HG02943 (cell line): ENCODE results near the gene ERLEC1.
"Not testable (repeated sequence)": the region's sequence is repeated elsewhere in the genome, so short reads cannot be mapped to it uniquely, and the experiment has no call there.

ENCODE experiments used
- ATAC-seq: cut with Tn5 transposase; IDR thresholded peaks from one replicate; pipeline ENCODE4 v1.9.1; 2021; ENCODE audit warnings: mild to moderate bottlenecking, low read depth, moderate library complexity; ENCODE audit not compliant: unreplicated experiment

The ERLEC1 gene

DNA sequence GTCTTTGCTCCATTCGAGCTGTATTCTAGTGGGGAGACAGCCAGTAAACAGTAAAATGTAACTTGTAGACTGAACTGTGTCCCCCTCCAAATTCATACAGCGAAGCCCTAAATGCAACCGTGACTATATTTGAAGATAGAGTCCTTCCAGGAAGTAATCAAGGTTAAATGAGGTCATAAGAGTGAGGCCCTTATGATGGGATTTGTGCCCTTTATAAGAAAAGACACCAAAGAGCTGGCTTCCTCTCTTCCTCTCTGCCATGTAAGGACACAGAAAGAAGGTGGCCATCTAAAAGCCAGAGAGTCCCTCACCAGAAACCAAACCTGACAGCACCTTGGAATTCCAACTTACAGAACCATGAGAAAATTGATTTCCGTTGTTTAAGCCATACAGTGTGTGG is 41.5 kb downstream of the ERLEC1 start:
- no peak for ATAC-seq

- no peak for ATAC-seq
Observed at GRCh38 chr2:53829273-53829979, 42.6 kb downstream of the ERLEC1 start.

- ATAC-seq, result not testable (repeated sequence)
Observed at GRCh38 chr2:53829980-53830290, 43.1 kb downstream of the ERLEC1 start.

DNA sequence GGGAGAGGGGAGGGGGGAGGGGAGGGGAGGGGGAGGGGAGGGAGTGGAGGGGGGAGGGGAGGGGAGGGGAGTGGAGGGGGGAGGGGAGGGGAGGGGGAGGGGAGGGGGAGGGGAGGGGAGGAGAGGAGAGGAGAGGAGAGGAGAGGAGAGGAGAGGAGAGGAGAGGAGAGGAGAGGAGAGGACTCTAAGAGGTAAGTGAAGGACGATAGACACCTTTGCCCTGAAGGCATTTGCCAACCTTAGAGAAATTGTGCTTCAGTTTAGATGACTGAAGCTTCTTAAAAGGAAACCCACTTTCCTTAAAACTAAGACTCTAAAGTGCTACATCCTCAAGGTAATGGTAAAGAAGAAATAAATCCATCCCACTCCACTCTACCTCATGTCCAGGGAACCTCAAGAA is 53.7 kb downstream of the ERLEC1 start:
- ATAC-seq, result no peak

DNA sequence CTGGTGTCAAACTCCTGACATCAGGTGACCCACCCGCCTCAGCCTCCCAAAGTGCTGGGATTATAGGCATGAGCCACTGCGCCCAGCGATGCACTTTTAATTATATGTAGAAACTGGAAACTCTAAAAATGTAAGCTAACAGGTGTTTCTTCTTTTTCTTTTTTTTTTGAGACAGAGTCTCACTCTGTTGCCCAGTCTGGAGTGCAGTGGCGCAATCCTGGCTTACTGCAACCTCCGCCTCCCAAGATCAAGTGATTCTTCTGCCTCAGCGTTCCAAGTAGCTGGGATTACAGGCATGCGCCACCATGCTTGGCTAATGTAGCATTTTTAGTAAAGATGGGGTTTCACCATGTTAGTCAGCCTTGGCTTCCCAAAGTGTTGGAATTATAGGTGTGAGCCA is 54.8 kb downstream of the ERLEC1 start:
- ATAC-seq, result not testable (repeated sequence)

- ATAC-seq, result no peak
Observed at GRCh38 chr2:53842891-53843290, 56.0 kb downstream of the ERLEC1 start.

DNA sequence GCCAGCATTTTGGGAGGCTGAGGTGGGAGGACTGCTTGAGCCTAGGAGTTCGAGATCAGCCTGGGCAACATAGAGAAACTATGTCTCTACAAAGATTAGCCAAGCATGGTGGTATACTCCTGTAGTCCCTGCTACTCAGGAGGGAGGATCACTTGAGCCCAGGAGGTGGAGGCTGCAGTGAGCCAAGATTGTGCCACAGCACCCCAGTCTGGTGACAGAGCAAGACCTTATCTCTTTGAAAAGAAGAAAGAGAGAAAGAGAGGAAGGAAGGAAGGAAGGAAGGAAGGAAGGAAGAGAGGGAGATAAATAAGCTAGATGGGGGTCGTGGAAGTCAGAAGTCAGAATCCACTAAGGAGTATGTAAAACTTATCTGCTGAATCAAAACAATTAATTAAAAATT is 56.8 kb downstream of the ERLEC1 start:
- ATAC-seq, result no peak

DNA sequence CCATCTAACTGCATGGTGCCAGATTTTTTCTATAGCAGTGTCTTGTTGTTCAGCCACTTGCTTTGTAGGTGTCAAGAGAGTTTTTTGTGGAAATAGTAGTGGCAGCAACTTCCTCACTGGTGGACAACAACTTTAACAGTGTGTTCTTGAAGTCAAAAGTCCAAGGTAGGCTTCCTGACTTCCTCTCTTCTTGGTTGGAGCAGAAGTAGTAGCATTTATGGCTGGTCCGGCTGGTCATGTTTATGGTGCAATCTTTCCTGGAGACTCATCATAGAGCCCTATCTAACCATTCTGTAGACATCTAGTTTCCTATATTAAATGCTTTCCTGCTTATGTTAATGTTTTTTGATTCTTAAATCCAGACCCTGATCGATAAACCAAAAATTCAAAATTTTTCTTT is 61.2 kb downstream of the ERLEC1 start:
- no peak for ATAC-seq

DNA sequence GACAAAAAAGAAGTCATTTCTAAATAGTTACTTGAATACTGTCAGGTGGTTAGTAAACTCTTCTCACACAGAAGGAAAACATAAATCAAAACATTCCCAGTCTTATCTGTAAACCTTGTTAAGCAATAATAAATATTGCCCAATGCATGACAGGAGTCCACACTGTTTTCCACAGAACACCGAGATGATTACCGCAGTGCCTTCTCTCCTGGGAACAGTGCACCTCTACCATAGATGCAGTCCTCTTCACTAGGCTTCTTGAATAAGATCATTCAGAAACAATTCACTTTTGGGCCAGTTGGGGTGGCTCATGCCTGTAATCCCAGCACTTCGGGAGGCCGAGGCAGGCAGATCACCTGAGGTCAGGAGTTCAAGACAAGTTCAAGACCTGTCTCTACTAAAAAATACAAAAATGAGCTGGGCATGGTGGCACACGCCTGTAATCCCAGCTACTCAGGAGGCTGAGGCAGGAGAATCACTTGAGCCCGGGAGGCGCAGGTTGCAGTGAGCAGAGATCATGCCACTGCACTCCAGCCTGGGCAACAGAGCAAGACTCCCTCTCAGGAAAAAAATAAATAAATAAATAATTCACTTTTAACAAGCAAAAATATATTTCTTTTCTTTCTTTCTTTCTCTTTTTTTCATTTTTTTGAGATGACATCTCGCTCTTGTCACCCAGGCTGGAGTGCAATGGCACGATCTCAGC is 64.4 kb downstream of the ERLEC1 start:
- not testable (repeated sequence) for ATAC-seq

GRCh38 chr2:53852532-53852931 is 65.7 kb downstream of the ERLEC1 start:
- no peak for ATAC-seq

- ATAC-seq, result no peak
Observed at GRCh38 chr2:53854678-53855077, 67.8 kb downstream of the ERLEC1 start.

DNA sequence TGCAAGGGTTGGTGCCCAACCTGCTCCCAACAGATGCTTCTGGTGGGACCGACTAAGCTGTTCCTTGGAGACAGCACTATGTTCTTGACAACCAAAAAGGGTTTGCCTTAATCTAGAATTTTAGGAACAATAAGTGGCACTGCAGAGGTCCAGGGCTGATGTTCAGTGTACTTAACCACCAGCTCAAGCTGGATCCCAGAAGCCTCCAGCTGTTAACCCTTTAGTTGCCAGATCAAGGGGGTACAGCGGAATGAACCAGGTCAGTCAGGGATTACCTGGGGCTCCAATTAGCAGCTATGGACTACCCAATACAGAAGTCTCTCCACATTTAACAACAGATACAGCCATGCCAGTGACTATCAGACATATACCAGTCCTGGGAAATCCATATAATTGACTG is 69.4 kb downstream of the ERLEC1 start:
- no peak for ATAC-seq

DNA sequence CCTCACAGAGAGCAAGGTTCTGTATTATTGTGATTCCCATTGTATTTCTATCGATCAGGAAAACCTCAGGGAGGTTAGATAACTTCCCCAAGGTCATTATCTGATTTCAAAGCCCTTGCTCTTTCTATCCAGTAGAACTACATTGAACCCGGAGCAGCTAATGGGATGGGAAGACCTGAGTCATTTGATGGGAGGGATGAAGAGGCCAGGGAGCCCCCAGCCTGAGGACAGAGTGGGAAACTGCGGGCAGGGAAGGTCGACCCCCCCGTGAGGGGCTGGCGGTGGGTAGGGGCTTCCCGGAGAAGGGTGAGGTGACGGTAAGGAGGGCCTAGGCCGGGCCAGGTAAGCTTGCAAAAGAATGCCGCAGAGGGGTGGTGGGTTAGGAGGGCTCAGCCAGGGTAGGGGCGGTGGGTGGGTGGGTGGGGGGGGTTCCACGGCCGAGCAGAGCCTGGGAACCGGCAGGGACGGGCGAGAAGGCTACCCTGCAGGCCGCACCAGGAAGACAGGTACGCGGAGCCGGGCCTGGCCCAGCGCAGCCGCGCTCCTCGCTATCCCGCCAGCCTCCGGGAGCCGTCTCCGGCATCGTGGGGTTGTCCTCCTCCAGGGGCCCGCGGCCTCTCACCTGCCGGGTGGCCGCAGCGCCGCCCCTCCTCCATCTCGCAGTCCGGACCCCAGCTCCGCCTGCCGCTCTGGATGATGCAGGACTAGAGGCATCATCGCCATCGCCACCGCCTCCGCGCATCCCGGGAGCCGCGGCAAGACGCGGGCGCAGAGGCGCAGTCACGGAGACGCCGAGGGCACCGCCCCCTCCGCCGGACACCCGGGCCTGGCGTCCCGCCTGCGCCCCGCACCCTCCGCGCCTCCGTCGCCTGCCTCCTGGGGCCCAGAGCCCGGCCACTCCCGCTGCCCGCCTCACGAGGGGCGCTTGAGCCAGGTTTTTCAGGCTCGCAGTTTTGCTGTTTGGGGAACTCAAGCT is 72.7 kb downstream of the ERLEC1 start, which contains the start of gene GPR75:
Gene GPR75, minus strand, starts transcription at position 762 of the 976 bp plus-strand sequence. CDS start 5,211 bp downstream, outside the sequence.
- no peak for ATAC-seq

GRCh38 chr2:53861824-53862223 is 75.0 kb downstream of the ERLEC1 start:
- ATAC-seq, result no peak

GRCh38 chr2:53863538-53864227 is 76.8 kb downstream of the ERLEC1 start:
- no peak for ATAC-seq

GRCh38 chr2:53865264-53865663 is 78.4 kb downstream of the ERLEC1 start:
- no peak for ATAC-seq

DNA sequence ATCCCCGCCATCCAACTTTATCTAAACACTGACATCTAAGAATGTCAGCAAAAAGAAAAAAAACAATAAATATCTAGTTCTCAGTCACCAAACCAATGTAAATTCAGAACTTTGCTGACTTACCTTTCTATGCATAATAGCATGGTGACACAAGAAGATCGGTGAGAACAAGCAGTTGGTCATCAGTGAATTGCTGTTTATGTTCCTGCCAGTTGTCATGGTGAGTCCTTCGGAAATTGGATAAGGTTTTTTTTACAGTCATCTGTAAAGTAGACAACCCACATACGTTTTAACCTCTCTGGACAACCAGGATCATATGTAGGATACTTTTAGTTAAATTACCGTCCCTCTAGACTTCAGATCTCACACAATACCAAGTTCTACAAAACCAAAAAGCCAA is 79.1 kb downstream of the ERLEC1 start:
- no peak for ATAC-seq

DNA sequence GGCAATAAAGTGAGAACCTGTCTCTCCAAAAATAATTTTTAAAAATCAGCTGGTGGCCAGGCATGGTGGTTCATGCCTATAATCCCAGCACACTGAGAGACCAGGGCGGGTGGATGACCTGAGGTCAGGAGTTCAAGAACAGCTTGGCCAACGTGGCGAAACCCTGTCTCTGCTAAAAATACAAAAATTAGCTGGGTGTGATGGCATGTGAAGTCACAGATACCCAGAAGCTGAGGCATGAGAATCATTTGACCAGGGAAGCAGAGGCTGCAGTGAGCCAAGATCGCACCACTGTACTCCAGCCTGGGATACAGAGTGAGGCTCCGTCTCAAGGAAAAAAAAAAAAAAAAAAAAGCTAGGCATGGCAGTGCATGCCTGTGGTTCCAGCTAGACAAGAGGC is 80.3 kb downstream of the ERLEC1 start:
- ATAC-seq, result no peak

GRCh38 chr2:53867773-53868172 is 80.9 kb downstream of the ERLEC1 start:
- no peak for ATAC-seq
